ENCODE data around the gene FLT1.

DNA sequence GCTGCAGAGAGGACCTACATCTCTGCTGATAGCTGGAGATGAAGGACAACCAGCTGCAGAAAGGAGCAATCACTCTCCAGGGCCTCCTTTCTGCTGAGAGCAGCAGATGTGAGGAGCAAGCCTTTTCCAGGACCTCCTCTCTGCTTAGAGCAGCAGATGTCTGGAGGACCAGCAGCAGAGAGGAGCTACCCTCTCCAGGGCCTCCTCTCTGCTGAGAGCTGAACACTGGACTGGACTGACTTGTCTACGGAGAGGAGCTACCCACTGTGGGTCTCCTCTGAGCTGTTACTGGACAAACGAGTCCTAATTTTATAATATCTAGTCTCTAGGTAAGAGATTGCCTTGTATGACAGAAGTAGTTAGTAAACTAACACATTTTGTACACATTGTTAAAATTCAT lies 40.8 kb upstream of the FLT1 start:
- TF ChIP-seq POLR2A (IDR thresholded peaks at IDR 0.05; ENCODE audit: borderline replicate concordance, extremely low read depth, insufficient read depth, insufficient read length) (no peak), MAX (IDR thresholded peaks at IDR 0.05) (no peak)
- TF ChIP-seq, protein P1, sequence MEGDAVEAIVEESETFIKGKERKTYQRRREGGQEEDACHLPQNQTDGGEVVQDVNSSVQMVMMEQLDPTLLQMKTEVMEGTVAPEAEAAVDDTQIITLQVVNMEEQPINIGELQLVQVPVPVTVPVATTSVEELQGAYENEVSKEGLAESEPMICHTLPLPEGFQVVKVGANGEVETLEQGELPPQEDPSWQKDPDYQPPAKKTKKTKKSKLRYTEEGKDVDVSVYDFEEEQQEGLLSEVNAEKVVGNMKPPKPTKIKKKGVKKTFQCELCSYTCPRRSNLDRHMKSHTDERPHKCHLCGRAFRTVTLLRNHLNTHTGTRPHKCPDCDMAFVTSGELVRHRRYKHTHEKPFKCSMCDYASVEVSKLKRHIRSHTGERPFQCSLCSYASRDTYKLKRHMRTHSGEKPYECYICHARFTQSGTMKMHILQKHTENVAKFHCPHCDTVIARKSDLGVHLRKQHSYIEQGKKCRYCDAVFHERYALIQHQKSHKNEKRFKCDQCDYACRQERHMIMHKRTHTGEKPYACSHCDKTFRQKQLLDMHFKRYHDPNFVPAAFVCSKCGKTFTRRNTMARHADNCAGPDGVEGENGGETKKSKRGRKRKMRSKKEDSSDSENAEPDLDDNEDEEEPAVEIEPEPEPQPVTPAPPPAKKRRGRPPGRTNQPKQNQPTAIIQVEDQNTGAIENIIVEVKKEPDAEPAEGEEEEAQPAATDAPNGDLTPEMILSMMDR (IDR thresholded peaks at IDR 0.05 in 2 of 3, conservative IDR thresholded peaks at IDR 0.05 in 1 of 3; ENCODE audit: borderline replicate concordance in 1 of 3, insufficient read depth in 1 of 3, low read depth in 2 of 3, low read length in 2 of 3): no peak
